ENCODE measurements around the gene IFI27. TPM values are rescaled to one million over a fixed set of nuclear protein-coding genes. Genes with fewer than 3 reads are reported as not detected.

Gene IFI27
- total RNA-seq, 4 donors from 2014 or later: 61.2 to 247 (median 175) TPM

DNA sequence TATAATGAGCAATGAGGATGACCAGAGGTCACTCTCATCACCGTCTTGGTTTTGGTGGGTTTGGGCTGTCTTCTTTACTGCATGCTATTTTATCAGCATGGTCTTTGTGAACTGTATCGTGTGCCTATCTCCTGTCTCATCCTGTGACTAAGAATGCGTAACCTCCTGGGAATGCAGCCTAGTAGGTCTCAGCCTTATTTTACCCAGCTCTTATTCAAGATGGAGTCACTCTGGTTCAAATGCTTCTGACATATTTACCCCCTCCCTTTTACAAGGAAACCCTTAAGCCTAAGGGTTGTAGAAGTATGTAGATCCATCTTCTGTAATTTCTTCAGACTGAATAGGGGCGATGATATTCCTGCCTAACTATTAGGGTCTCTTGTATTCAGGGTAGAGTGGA, 21.1 kb upstream of the IFI27 start:
- Histone ChIP-seq H3K9me3 (no peaks in the 10 kb centered on the region), H3K36me3 (no peaks in the 10 kb centered on the region), H3K27me3 (no peaks in the 10 kb centered on the region), H3K4me3 (no peak overlapping the region), H3K4me1 (no peaks in the 10 kb centered on the region), H3K27ac (no peak overlapping the region)
- TF ChIP-seq POLR2A (IDR thresholded peaks at IDR 0.05) (no peak), POLR2AphosphoS5 (IDR thresholded peaks at IDR 0.05) (no peak), EP300 (IDR thresholded peaks at IDR 0.05) (no peak), CTCF (IDR thresholded peaks at IDR 0.05) (no peak)
- ATAC-seq: no peak
- 82 to 100% methylated on average over 3 to 4 of the region's 4 CpGs for WGBS, 2 donors (ENCODE audit: low coverage in 1 of 2)

- Histone ChIP-seq H3K9me3 (no peaks in the 10 kb centered on the region), H3K27me3 (no peaks in the 10 kb centered on the region), H3K27ac (no peak overlapping the region), H3K4me1 (no peaks in the 10 kb centered on the region), H3K36me3 (peaks cover 0 to 14% of the 10 kb centered on the region in 2 donors), H3K4me3 (no peak overlapping the region)
- WGBS, 2 donors (ENCODE audit: low coverage in 1 of 2): 90% methylated on average over 2 of the region's 2 CpGs; no CpG with 5 or more reads in 1 of the 2 donors
- ATAC-seq: no peak
- TF ChIP-seq EP300 (IDR thresholded peaks at IDR 0.05) (no peak), POLR2A (IDR thresholded peaks at IDR 0.05) (no peak), CTCF (IDR thresholded peaks at IDR 0.05) (no peak), POLR2AphosphoS5 (IDR thresholded peaks at IDR 0.05) (no peak)
Observed at GRCh38 chr14:94093418-94093817, 17.1 kb upstream of the IFI27 start.

DNA sequence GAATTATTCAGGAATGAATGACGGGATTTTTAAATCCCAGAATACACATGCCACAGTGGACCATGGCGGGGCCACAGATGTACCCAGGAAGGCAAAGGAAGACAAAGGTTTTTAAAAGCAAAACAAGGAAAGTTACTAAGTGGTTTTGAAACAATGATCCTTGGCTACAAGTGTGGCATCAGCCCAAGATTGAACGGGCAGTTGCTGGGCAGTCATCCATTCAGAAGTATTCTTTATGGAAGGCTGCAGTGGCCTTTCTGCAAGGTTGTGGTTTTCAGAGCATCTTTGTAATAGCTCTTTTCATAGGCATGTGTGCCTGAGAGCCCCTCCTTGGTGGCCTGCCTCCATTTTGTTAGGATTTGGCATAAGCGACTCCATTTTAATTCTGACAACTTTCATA, 13.4 kb upstream of the IFI27 start:
- 100% methylated on average over 3 of the region's 4 CpGs; no CpG with 5 or more reads in 1 of the 2 donors for WGBS, 2 donors (ENCODE audit: low coverage in 1 of 2)
- ATAC-seq: no peak

GRCh38 chr14:94098326-94098992, 12.1 kb upstream of the IFI27 start:
- H3K27ac ChIP-seq: no peak overlapping the region
- TF ChIP-seq POLR2AphosphoS5 (IDR thresholded peaks at IDR 0.05) (no peak), CTCF (IDR thresholded peaks at IDR 0.05) (no peak), EP300 (IDR thresholded peaks at IDR 0.05) (no peak), POLR2A (IDR thresholded peaks at IDR 0.05) (no peak)
- H3K36me3 ChIP-seq: peaks cover 0 to 21% of the 10 kb centered on the region in 2 donors
- ATAC-seq: no peak
- no peak overlapping the region for H3K4me3 ChIP-seq
- H3K27me3 ChIP-seq: no peaks in the 10 kb centered on the region
- H3K9me3 ChIP-seq: no peaks in the 10 kb centered on the region
- no peaks in the 10 kb centered on the region for H3K4me1 ChIP-seq
- 61 to 65% methylated on average over 5 to 7 of the region's 10 CpGs for WGBS, 2 donors (ENCODE audit: low coverage in 1 of 2)

More for the DNA sequence above, 13.4 kb upstream of the IFI27 start:
- H3K4me1 ChIP-seq: no peaks in the 10 kb centered on the region
- no peak overlapping the region for H3K27ac ChIP-seq
- H3K27me3 ChIP-seq: no peaks in the 10 kb centered on the region
- H3K36me3 ChIP-seq: peaks cover 0 to 21% of the 10 kb centered on the region in 2 donors
- H3K9me3 ChIP-seq: no peaks in the 10 kb centered on the region
- TF ChIP-seq CTCF (IDR thresholded peaks at IDR 0.05) (no peak), EP300 (IDR thresholded peaks at IDR 0.05) (no peak), POLR2AphosphoS5 (IDR thresholded peaks at IDR 0.05) (no peak), POLR2A (IDR thresholded peaks at IDR 0.05) (no peak)
- no peak overlapping the region for H3K4me3 ChIP-seq

DNA sequence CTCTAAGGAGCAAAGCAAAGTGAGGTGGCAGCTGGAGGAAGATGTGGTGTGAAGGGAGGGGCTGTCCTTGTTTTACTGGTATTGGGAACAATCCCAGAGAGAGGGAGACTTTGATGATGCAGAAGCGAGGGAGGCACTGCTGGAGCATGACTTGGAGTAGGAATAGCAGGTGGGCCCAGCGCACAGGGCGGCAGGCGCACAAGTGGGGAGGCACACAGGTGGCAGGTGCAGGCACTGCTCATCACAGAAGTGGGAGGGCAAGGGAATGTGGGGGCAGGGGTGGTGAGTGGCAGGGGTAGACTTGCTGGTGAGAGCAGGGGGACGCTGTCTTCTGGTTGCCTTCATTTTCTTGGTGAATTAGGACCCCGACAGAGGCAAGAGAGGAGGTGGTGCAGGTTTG, 11.5 kb upstream of the IFI27 start:
- H3K4me1 ChIP-seq: no peaks in the 10 kb centered on the region
- 76 to 92% methylated on average over 6 of the region's 6 CpGs for WGBS, 2 donors (ENCODE audit: low coverage in 1 of 2)
- no peaks in the 10 kb centered on the region for H3K27me3 ChIP-seq
- H3K36me3 ChIP-seq: peaks cover 0 to 21% of the 10 kb centered on the region in 2 donors
- no peak overlapping the region for H3K27ac ChIP-seq
- ATAC-seq: no peak
- no peak for TF ChIP-seq CTCF (IDR thresholded peaks at IDR 0.05)
- no peak for TF ChIP-seq POLR2AphosphoS5 (IDR thresholded peaks at IDR 0.05)
- TF ChIP-seq POLR2A (IDR thresholded peaks at IDR 0.05): no peak
- no peak for TF ChIP-seq EP300 (IDR thresholded peaks at IDR 0.05)
- no peaks in the 10 kb centered on the region for H3K9me3 ChIP-seq
- no peak overlapping the region for H3K4me3 ChIP-seq

Data from gastroesophageal sphincter (tissue), 4 donors.